HEK293 (cell line): Measurements from ENCODE around the gene SBSN.

Experiments used
- BCL11A ChIP-seq: fragments of 450-650 bp; formaldehyde crosslinking; IDR thresholded peaks from 2 replicates; pipeline ENCODE4 v1.5.1; 2016; ENCODE audit warnings: low read depth, missing biosample characterization, missing genetic modification characterization
- BCL11B ChIP-seq: fragments of 450-650 bp; formaldehyde crosslinking; IDR thresholded peaks from 2 replicates; pipeline ENCODE4 v1.5.1; 2016; ENCODE audit warnings: low read depth, missing biosample characterization, missing genetic modification characterization
- FEZF1 ChIP-seq: fragments of 450-650 bp; formaldehyde crosslinking; IDR thresholded peaks from 2 replicates; pipeline ENCODE4 v1.5.1; 2016; ENCODE audit warnings: missing biosample characterization, missing genetic modification characterization
- GLI4 ChIP-seq: fragments of 450-650 bp; formaldehyde crosslinking; IDR thresholded peaks from 2 replicates; pipeline ENCODE4 v1.5.1; 2016; ENCODE audit warnings: missing biosample characterization, missing genetic modification characterization
- HOXC10 ChIP-seq: sonication (generic); formaldehyde crosslinking; IDR thresholded peaks from 2 replicates; pipeline ENCODE4 v1.8.1; 2023; ENCODE audit warnings: mild to moderate bottlenecking, missing genetic modification reagents
- KLF16 ChIP-seq: fragments of 450-650 bp; formaldehyde crosslinking; IDR thresholded peaks from 2 replicates; pipeline ENCODE4 v1.5.1; 2017; ENCODE audit warnings: missing biosample characterization, missing genetic modification characterization
- KLF17 ChIP-seq: fragments of 450-650 bp; formaldehyde crosslinking; IDR thresholded peaks from 2 replicates; pipeline ENCODE4 v1.5.1; 2016; ENCODE audit warnings: missing biosample characterization, missing genetic modification characterization
- PRDM1 ChIP-seq: fragments of 450-650 bp; formaldehyde crosslinking; IDR thresholded peaks from 2 replicates; pipeline ENCODE4; 2016; ENCODE audit warnings: missing biosample characterization, missing genetic modification characterization
- PRDM10 ChIP-seq: fragments of 450-650 bp; formaldehyde crosslinking; IDR thresholded peaks from 2 replicates; pipeline ENCODE4 v1.5.1; 2016; ENCODE audit warnings: missing biosample characterization, missing genetic modification characterization
- ZBTB20 ChIP-seq: fragments of 450-650 bp; formaldehyde crosslinking; IDR thresholded peaks from 2 replicates; pipeline ENCODE4 v1.5.1; 2016; ENCODE audit warnings: missing biosample characterization, missing genetic modification characterization
- ZBTB7A ChIP-seq: fragments of 450-650 bp; formaldehyde crosslinking; IDR thresholded peaks from 2 replicates; pipeline ENCODE4 v1.5.1; 2016; ENCODE audit warnings: low read depth, missing biosample characterization, missing genetic modification characterization
- ZNF148 ChIP-seq: fragments of 450-650 bp; formaldehyde crosslinking; IDR thresholded peaks from 2 replicates; pipeline ENCODE4 v1.5.0; 2017; ENCODE audit warnings: missing biosample characterization, missing genetic modification characterization, borderline replicate concordance
- ZNF2 ChIP-seq: fragments of 450-650 bp; formaldehyde crosslinking; IDR thresholded peaks from 2 replicates; pipeline ENCODE4 v1.5.1; 2016; ENCODE audit warnings: missing biosample characterization, missing genetic modification characterization
- ZNF223 ChIP-seq: fragments of 450-650 bp; formaldehyde crosslinking; IDR thresholded peaks from 2 replicates; pipeline ENCODE4 v1.5.1; 2016; ENCODE audit warnings: missing biosample characterization, missing genetic modification characterization
- ZNF248 ChIP-seq: fragments of 450-650 bp; formaldehyde crosslinking; IDR thresholded peaks from 2 replicates; pipeline ENCODE4 v1.5.1; 2017; ENCODE audit warnings: missing biosample characterization, missing genetic modification characterization
- ZNF426 ChIP-seq: fragments of 450-650 bp; formaldehyde crosslinking; IDR thresholded peaks from 2 replicates; pipeline ENCODE4 v1.5.1; 2017; ENCODE audit warnings: missing biosample characterization, missing genetic modification characterization, mild to moderate bottlenecking, inconsistent platforms, moderate library complexity
- ZNF501 ChIP-seq: fragments of 450-650 bp; formaldehyde crosslinking; IDR thresholded peaks from 2 replicates; pipeline ENCODE4 v1.5.1; 2016; ENCODE audit warnings: missing biosample characterization, missing genetic modification characterization
- ZNF510 ChIP-seq: fragments of 450-650 bp; formaldehyde crosslinking; IDR thresholded peaks from 2 replicates; pipeline ENCODE4 v1.5.1; 2018; ENCODE audit warnings: mild to moderate bottlenecking, missing genetic modification characterization, missing biosample characterization; ENCODE audit not compliant: insufficient replicate concordance
- ZNF513 ChIP-seq: fragments of 450-650 bp; IDR thresholded peaks from 2 replicates; pipeline ENCODE4 v1.5.1; 2018; ENCODE audit warnings: missing biosample characterization, missing genetic modification characterization
- ZNF521 ChIP-seq: fragments of 450-650 bp; formaldehyde crosslinking; IDR thresholded peaks from 2 replicates; pipeline ENCODE4 v1.5.1; 2017; ENCODE audit warnings: missing biosample characterization, mild to moderate bottlenecking, missing genetic modification characterization
- ZNF621 ChIP-seq: fragments of 450-650 bp; formaldehyde crosslinking; IDR thresholded peaks from 2 replicates; pipeline ENCODE4 v1.5.1; 2017; ENCODE audit warnings: missing biosample characterization, missing genetic modification characterization
- ZNF707 ChIP-seq: fragments of 450-650 bp; formaldehyde crosslinking; IDR thresholded peaks from 2 replicates; pipeline ENCODE4 v1.5.1; 2016; ENCODE audit warnings: missing biosample characterization, missing genetic modification characterization
- ZNF747 ChIP-seq: fragments of 450-650 bp; formaldehyde crosslinking; IDR thresholded peaks from 2 replicates; pipeline ENCODE4 v1.5.1; 2016; ENCODE audit warnings: missing biosample characterization, missing genetic modification characterization
- ZNF777 ChIP-seq: fragments of 450-650 bp; formaldehyde crosslinking; IDR thresholded peaks from 2 replicates; pipeline ENCODE4 v1.5.1; 2017; ENCODE audit warnings: missing biosample characterization, missing genetic modification characterization, borderline replicate concordance
- ZNF837 ChIP-seq: fragments of 450-650 bp; formaldehyde crosslinking; IDR thresholded peaks from 2 replicates; pipeline ENCODE4 v1.5.1; 2016; ENCODE audit warnings: missing biosample characterization, missing genetic modification characterization
- ZNF843 ChIP-seq: fragments of 450-650 bp; formaldehyde crosslinking; IDR thresholded peaks from 2 replicates; pipeline ENCODE4 v1.5.1; 2016; ENCODE audit warnings: missing biosample characterization, missing genetic modification characterization

The SBSN gene

GRCh38 chr19:35562776-35563175 is 34.7 kb upstream of the SBSN start (continued):
- TF ChIP-seq ZNF510 (tag by site-specific recombination) (no peak), ZNF148 (no peak), BCL11A (tag by site-specific recombination) (no peak), ZNF501 (tag by site-specific recombination) (no peak), ZNF248 (tag by site-specific recombination) (no peak), ZNF777 (no peak), PRDM10 (no peak), PRDM1 (tag by site-specific recombination) (peak; percentile 99), KLF17 (tag by site-specific recombination) (no peak), ZNF223 (tag by site-specific recombination) (no peak), ZNF521 (tag by site-specific recombination) (no peak), GLI4 (tag by site-specific recombination) (no peak), HOXC10 (CRISPR knock-in tag) (no peak), ZNF621 (tag by site-specific recombination) (peak; percentile 47; the same call in 1 of the 2 replicates), ZBTB20 (tag by site-specific recombination) (no peak), ZNF513 (tag by site-specific recombination) (no peak), ZNF426 (no peak), BCL11B (tag by site-specific recombination) (no peak), KLF16 (no peak), ZNF747 (no peak), FEZF1 (tag by site-specific recombination) (no peak), ZNF843 (tag by site-specific recombination) (no peak), ZNF837 (tag by site-specific recombination) (no peak), ZNF2 (tag by site-specific recombination) (no peak), ZNF707 (no peak), ZBTB7A (no peak)
